GM12878 (cell line): ENCODE results near the gene CKMT2.

Experiments
- MEF2A ChIP-seq: IDR thresholded peaks from 2 replicates; pipeline ENCODE4 v1.6.1; 2011; ENCODE audit warnings: low read depth, mild to moderate bottlenecking, low read length, moderate library complexity; ENCODE audit not compliant: insufficient read depth
- MXI1 ChIP-seq: fragments of 150-350 bp; IDR thresholded peaks from 2 replicates; pipeline ENCODE4 v1.6.1; 2011; ENCODE audit warnings: low read depth, mild to moderate bottlenecking, inconsistent platforms, low read length, improper control_type of control experiment
- TF ChIP-seq, protein P1 (sequence below), 3 experiments: IDR thresholded peaks in 2 of 3; conservative IDR thresholded peaks in 1 of 3; 2 replicates each; pipeline ENCODE4 v1.5.1; 2011; ENCODE audit warnings: low read depth in 3 of 3, low read length in 3 of 3, mild to moderate bottlenecking in 3 of 3, control low read depth in 2 of 3, moderate library complexity in 2 of 3, inconsistent platforms in 1 of 3, mixed read lengths in 1 of 3; ENCODE audit not compliant: control insufficient read depth in 2 of 3, insufficient read depth in 1 of 3; ENCODE audit errors: extremely low read depth in 1 of 3
- TF ChIP-seq, protein P2 (sequence below): fragments of 450-650 bp; IDR thresholded peaks from 2 replicates; pipeline ENCODE4 v1.6.1; 2017; ENCODE audit warnings: mild to moderate bottlenecking, moderate library complexity

- TF ChIP-seq, protein P1, sequence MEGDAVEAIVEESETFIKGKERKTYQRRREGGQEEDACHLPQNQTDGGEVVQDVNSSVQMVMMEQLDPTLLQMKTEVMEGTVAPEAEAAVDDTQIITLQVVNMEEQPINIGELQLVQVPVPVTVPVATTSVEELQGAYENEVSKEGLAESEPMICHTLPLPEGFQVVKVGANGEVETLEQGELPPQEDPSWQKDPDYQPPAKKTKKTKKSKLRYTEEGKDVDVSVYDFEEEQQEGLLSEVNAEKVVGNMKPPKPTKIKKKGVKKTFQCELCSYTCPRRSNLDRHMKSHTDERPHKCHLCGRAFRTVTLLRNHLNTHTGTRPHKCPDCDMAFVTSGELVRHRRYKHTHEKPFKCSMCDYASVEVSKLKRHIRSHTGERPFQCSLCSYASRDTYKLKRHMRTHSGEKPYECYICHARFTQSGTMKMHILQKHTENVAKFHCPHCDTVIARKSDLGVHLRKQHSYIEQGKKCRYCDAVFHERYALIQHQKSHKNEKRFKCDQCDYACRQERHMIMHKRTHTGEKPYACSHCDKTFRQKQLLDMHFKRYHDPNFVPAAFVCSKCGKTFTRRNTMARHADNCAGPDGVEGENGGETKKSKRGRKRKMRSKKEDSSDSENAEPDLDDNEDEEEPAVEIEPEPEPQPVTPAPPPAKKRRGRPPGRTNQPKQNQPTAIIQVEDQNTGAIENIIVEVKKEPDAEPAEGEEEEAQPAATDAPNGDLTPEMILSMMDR (IDR thresholded peaks at IDR 0.05 in 2 of 3, conservative IDR thresholded peaks at IDR 0.05 in 1 of 3; ENCODE audit: control insufficient read depth in 2 of 3, extremely low read depth in 1 of 3, insufficient read depth in 1 of 3, low read depth in 3 of 3, low read length in 3 of 3), result no peak
- no peak for TF ChIP-seq MXI1
- TF ChIP-seq MEF2A, result no peak
- TF ChIP-seq, protein P2, sequence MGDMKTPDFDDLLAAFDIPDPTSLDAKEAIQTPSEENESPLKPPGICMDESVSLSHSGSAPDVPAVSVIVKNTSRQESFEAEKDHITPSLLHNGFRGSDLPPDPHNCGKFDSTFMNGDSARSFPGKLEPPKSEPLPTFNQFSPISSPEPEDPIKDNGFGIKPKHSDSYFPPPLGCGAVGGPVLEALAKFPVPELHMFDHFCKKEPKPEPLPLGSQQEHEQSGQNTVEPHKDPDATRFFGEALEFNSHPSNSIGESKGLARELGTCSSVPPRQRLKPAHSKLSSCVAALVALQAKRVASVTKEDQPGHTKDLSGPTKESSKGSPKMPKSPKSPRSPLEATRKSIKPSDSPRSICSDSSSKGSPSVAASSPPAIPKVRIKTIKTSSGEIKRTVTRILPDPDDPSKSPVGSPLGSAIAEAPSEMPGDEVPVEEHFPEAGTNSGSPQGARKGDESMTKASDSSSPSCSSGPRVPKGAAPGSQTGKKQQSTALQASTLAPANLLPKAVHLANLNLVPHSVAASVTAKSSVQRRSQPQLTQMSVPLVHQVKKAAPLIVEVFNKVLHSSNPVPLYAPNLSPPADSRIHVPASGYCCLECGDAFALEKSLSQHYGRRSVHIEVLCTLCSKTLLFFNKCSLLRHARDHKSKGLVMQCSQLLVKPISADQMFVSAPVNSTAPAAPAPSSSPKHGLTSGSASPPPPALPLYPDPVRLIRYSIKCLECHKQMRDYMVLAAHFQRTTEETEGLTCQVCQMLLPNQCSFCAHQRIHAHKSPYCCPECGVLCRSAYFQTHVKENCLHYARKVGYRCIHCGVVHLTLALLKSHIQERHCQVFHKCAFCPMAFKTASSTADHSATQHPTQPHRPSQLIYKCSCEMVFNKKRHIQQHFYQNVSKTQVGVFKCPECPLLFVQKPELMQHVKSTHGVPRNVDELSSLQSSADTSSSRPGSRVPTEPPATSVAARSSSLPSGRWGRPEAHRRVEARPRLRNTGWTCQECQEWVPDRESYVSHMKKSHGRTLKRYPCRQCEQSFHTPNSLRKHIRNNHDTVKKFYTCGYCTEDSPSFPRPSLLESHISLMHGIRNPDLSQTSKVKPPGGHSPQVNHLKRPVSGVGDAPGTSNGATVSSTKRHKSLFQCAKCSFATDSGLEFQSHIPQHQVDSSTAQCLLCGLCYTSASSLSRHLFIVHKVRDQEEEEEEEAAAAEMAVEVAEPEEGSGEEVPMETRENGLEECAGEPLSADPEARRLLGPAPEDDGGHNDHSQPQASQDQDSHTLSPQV, result no peak
These were observed 43.1 kb upstream of the CKMT2 start for GRCh38 chr5:81189875-81190498.
